Measurements from ENCODE around the gene HBA2. TPM values are rescaled to one million over a fixed set of nuclear protein-coding genes. Genes with fewer than 3 reads are reported as not detected.
"Not testable (repeated sequence)": the region's sequence is repeated elsewhere in the genome, so short reads cannot be mapped to it uniquely, and the experiment has no call there.

HBA2 gene
- total RNA-seq, 1 donor from 2014 or later = not detected

GRCh38 chr16:173928-174769 is 1.5 kb downstream of the HBA2 start:
- DNase-seq (ENCODE audit: low read depth, low spot score) = not testable (repeated sequence)

GRCh38 chr16:175011-175949 is 2.6 kb downstream of the HBA2 start:
- no peak for DNase-seq (ENCODE audit: low read depth, low spot score)

GRCh38 chr16:176006-176405 is 3.3 kb downstream of the HBA2 start:
- DNase-seq (ENCODE audit: low read depth, low spot score) = not testable (repeated sequence)

- DNase-seq (ENCODE audit: low read depth, low spot score) = not testable (repeated sequence)
Observed at GRCh38 chr16:176477-177382, 4.1 kb downstream of the HBA2 start, which contains the start of gene HBA1. Gene HBA1, plus strand, starts transcription at chr16:176680. Its CDS starts 37 bp downstream, at chr16:176717.

GRCh38 chr16:177394-177822 is 4.7 kb downstream of the HBA2 start:
- no peak for DNase-seq (ENCODE audit: low read depth, low spot score)

GRCh38 chr16:177981-178667 is 5.4 kb downstream of the HBA2 start:
- no peak for DNase-seq (ENCODE audit: low read depth, low spot score)

GRCh38 chr16:178668-179015 is 6.0 kb downstream of the HBA2 start:
- no peak for DNase-seq (ENCODE audit: low read depth, low spot score)

- no peak for DNase-seq (ENCODE audit: low read depth, low spot score)
Observed at GRCh38 chr16:179211-180092, 6.8 kb downstream of the HBA2 start.

- DNase-seq (ENCODE audit: low read depth, low spot score) = no peak
Observed at GRCh38 chr16:180101-180675, 7.5 kb downstream of the HBA2 start, which contains the start of gene HBQ1. Gene HBQ1, plus strand, starts transcription at chr16:180459. Its CDS starts 28 bp downstream, at chr16:180487.

GRCh38 chr16:180681-181564 is 8.2 kb downstream of the HBA2 start:
- DNase-seq (ENCODE audit: low read depth, low spot score) = no peak

GRCh38 chr16:181565-182021 is 8.9 kb downstream of the HBA2 start:
- no peak for DNase-seq (ENCODE audit: low read depth, low spot score)

- no peak for DNase-seq (ENCODE audit: low read depth, low spot score)
Observed at GRCh38 chr16:183005-183404, 10.3 kb downstream of the HBA2 start.

GRCh38 chr16:185213-185612 is 12.5 kb downstream of the HBA2 start:
- no peak for DNase-seq (ENCODE audit: low read depth, low spot score)

- DNase-seq (ENCODE audit: low read depth, low spot score) = no peak
Observed at GRCh38 chr16:185691-186090, 13.0 kb downstream of the HBA2 start.

- no peak for DNase-seq (ENCODE audit: low read depth, low spot score)
Observed at GRCh38 chr16:187330-187729, 14.7 kb downstream of the HBA2 start.

- no peak for DNase-seq (ENCODE audit: low read depth, low spot score)
Observed at GRCh38 chr16:188674-189073, 16.0 kb downstream of the HBA2 start.

GRCh38 chr16:189604-190186 is 17.0 kb downstream of the HBA2 start:
- DNase-seq (ENCODE audit: low read depth, low spot score) = no peak

- no peak for DNase-seq (ENCODE audit: low read depth, low spot score)
Observed at GRCh38 chr16:191831-192230, 19.2 kb downstream of the HBA2 start.
